Vagina (tissue), 2 donors: ENCODE measurements around the gene GINS1. TPM values are rescaled to one million over a fixed set of nuclear protein-coding genes. Genes with fewer than 3 reads are reported as not detected.

ENCODE experiments used
- DNase-seq, 2 donors: peaks; one replicate each; pipeline ENCODE4 v3.0.0-alpha.2; 2017; ENCODE audit errors: extremely low spot score in 2 of 2
- H3K27ac ChIP-seq: fragments of 200-600 bp; sonication (generic); one replicate; pipeline ENCODE4 v1.5.1; 2019
- H3K27me3 ChIP-seq: fragments of 200-600 bp; sonication (generic); one replicate; pipeline ENCODE4 v1.5.1; 2019
- H3K36me3 ChIP-seq, 2 donors: fragments of 200-600 bp; sonication (generic); one replicate each; pipeline ENCODE4 v1.5.1; 2017 to 2019
- H3K4me1 ChIP-seq: fragments of 200-600 bp; sonication (generic); one replicate; pipeline ENCODE4 v1.5.1; 2019
- H3K4me3 ChIP-seq, 2 donors: fragments of 200-600 bp; sonication (generic); 1 replicate in 1 of 2; 2 replicates in 1 of 2; pipeline ENCODE4 v1.5.1; 2016 to 2019
- H3K9me3 ChIP-seq: fragments of 200-600 bp; sonication (generic); one replicate; pipeline ENCODE4 v1.5.1; 2019
- CTCF ChIP-seq, 3 experiments: fragments of 450-650 bp in 2 of 3; fragments of 200-600 bp in 1 of 3; sonication (generic) in 1 of 3; IDR thresholded peaks; one replicate each; pipeline ENCODE4 v1.5.1; 2017 to 2019; ENCODE audit warnings: antibody characterized with exemption in 3 of 3, mild to moderate bottlenecking in 2 of 3, moderate library complexity in 2 of 3
- POLR2A ChIP-seq, 2 donors: fragments of 450-650 bp; IDR thresholded peaks; one replicate each; pipeline ENCODE4 v1.6.1; 2017; ENCODE audit warnings: antibody characterized with exemption in 2 of 2, mild to moderate bottlenecking in 2 of 2, moderate library complexity in 2 of 2
- POLR2AphosphoS5 ChIP-seq, 2 donors: sonication (generic); formaldehyde crosslinking; IDR thresholded peaks; one replicate each; pipeline ENCODE4 v1.9.0; 2017; ENCODE audit warnings: antibody characterized with exemption in 2 of 2, mild to moderate bottlenecking in 2 of 2, low read depth in 1 of 2; ENCODE audit not compliant: insufficient read depth in 1 of 2
- intact Hi-C: fragments of 100-400 bp; cut with DNase I; formaldehyde crosslinking; loops from one replicate; pipeline ENCODE4 v1.15.1; 2023
- total RNA-seq: library from RNA; depleted of rRNA; stranded (reverse); fragments of >200 nt; gene quantifications from one replicate; pipeline ENCODE4 v1.2.3, GENCODE V29; 2016

The GINS1 gene
- total RNA-seq, 1 donor from 2014 or later: 2.0 TPM

GRCh38 chr20:25447671-25448070, 40.2 kb downstream of the GINS1 start:
- Histone ChIP-seq H3K27ac (no peak overlapping the region), H3K9me3 (no peaks in the 10 kb centered on the region), H3K4me1 (no peaks in the 10 kb centered on the region), H3K27me3 (no peaks in the 10 kb centered on the region), H3K4me3 (no peak overlapping the region), H3K36me3 (peaks cover 0 to 8% of the 10 kb centered on the region in 2 donors)
- TF ChIP-seq CTCF (IDR thresholded peaks at IDR 0.05): no peak
- TF ChIP-seq POLR2AphosphoS5 (IDR thresholded peaks at IDR 0.05; ENCODE audit: insufficient read depth in 1 of 2, low read depth in 1 of 2): no peak
- no peak for TF ChIP-seq POLR2A (IDR thresholded peaks at IDR 0.05)
- intact Hi-C loops: no loop called here
- DNase-seq: peak in 1 of 2 donors; percentile 54

GRCh38 chr20:25452333-25452732, 44.9 kb downstream of the GINS1 start:
- no peak for TF ChIP-seq CTCF (IDR thresholded peaks at IDR 0.05)
- Histone ChIP-seq H3K27me3 (no peaks in the 10 kb centered on the region), H3K36me3 (peaks cover 0 to 15% of the 10 kb centered on the region in 2 donors), H3K27ac (no peak overlapping the region), H3K9me3 (no peaks in the 10 kb centered on the region), H3K4me1 (no peaks in the 10 kb centered on the region), H3K4me3 (no peak overlapping the region)
- peak in 1 of 2 donors; percentile 20 for DNase-seq
- intact Hi-C loops: no loop called here

- peak in 1 of 2 donors; percentile 72 for DNase-seq
- H3K27me3 ChIP-seq: no peaks in the 10 kb centered on the region
- H3K9me3 ChIP-seq: no peaks in the 10 kb centered on the region
- no peaks in the 10 kb centered on the region for H3K4me1 ChIP-seq
- H3K27ac ChIP-seq: no peak overlapping the region
- peaks cover 0 to 15% of the 10 kb centered on the region in 2 donors for H3K36me3 ChIP-seq
- H3K4me3 ChIP-seq: no peak overlapping the region
- TF ChIP-seq CTCF (IDR thresholded peaks at IDR 0.05) (no peak), POLR2A (IDR thresholded peaks at IDR 0.05) (no peak), POLR2AphosphoS5 (IDR thresholded peaks at IDR 0.05; ENCODE audit: insufficient read depth in 1 of 2, low read depth in 1 of 2) (no peak)
- intact Hi-C loops: no loop called here
Measured at GRCh38 chr20:25453035-25453810, 45.8 kb downstream of the GINS1 start.

- H3K4me1 ChIP-seq: no peaks in the 10 kb centered on the region
- no peaks in the 10 kb centered on the region for H3K27me3 ChIP-seq
- H3K27ac ChIP-seq: no peak overlapping the region
- TF ChIP-seq CTCF (IDR thresholded peaks at IDR 0.05) (no peak), POLR2AphosphoS5 (IDR thresholded peaks at IDR 0.05; ENCODE audit: insufficient read depth in 1 of 2, low read depth in 1 of 2) (no peak), POLR2A (IDR thresholded peaks at IDR 0.05) (no peak)
- no peak overlapping the region for H3K4me3 ChIP-seq
- no peaks in the 10 kb centered on the region for H3K9me3 ChIP-seq
- DNase-seq: no peak
- peaks cover 0 to 15% of the 10 kb centered on the region in 2 donors for H3K36me3 ChIP-seq
- intact Hi-C loops: no loop called here
Measured at GRCh38 chr20:25454153-25454900, 46.9 kb downstream of the GINS1 start.
